Body of pancreas (tissue), 4 donors: ENCODE results near the gene ARFRP1. TPM values are rescaled to one million over a fixed set of nuclear protein-coding genes. Genes with fewer than 3 reads are reported as not detected.

Experiments
- ATAC-seq: fragments of 150-250 bp; one replicate; pipeline ENCODE4 v1.9.1; 2016
- DNase-seq, 4 donors: peaks; one replicate each; pipeline ENCODE4 v3.0.0-alpha.2; 2019
- H3K27ac ChIP-seq, 4 donors: fragments of 200-600 bp; sonication (generic); 1 replicate in 3 of 4; 2 replicates in 1 of 4; pipeline versions ENCODE4 v1.5.1 to v1.6.1; 2016 to 2019; ENCODE audit warnings: mild to moderate bottlenecking in 1 of 4, mixed read lengths in 1 of 4, moderate library complexity in 1 of 4
- H3K27me3 ChIP-seq, 2 donors: fragments of 200-600 bp; sonication (generic); one replicate each; pipeline ENCODE4 v1.6.0; 2016; ENCODE audit warnings: mild to moderate bottlenecking in 1 of 2
- H3K36me3 ChIP-seq, 2 donors: fragments of 200-600 bp; sonication (generic); replicated peaks in 1 of 2; 2 replicates each; pipeline ENCODE4 v1.5.1; 2016; ENCODE audit warnings: low read depth in 2 of 2; ENCODE audit not compliant: insufficient read depth in 1 of 2
- H3K4me1 ChIP-seq: fragments of 200-600 bp; sonication (generic); one replicate; pipeline ENCODE4 v1.6.0; 2016
- H3K4me3 ChIP-seq, 2 donors: fragments of 200-600 bp; sonication (generic); 1 replicate in 1 of 2; 2 replicates in 1 of 2; pipeline ENCODE4 v1.5.1; 2016 to 2019
- H3K9me3 ChIP-seq, 3 donors: fragments of 200-600 bp; sonication (generic); 1 replicate in 2 of 3; 2 replicates in 1 of 3; pipeline ENCODE4 v1.5.1; 2016
- CTCF ChIP-seq, 7 experiments: fragments of 450-650 bp in 4 of 7; fragments of 200-600 bp in 3 of 7; sonication (generic) in 3 of 7; IDR thresholded peaks; one replicate each; pipeline ENCODE4 v1.5.1; 2016 to 2019; ENCODE audit warnings: antibody characterized with exemption in 7 of 7
- POLR2A ChIP-seq, 3 donors: fragments of 450-650 bp; IDR thresholded peaks; one replicate each; pipeline ENCODE4 v1.6.1; 2016; ENCODE audit warnings: antibody characterized with exemption in 3 of 3, mild to moderate bottlenecking in 2 of 3
- WGBS, 2 donors: methylation state at CpG; one replicate each; pipeline ENCODE4 v1.1.5; 2017; 5-methylcytosine and 5-hydroxymethylcytosine counted together
- intact Hi-C: fragments of 100-400 bp; cut with DNase I; formaldehyde crosslinking; loops from one replicate; pipeline ENCODE4 v1.15.1; 2023
- total RNA-seq, 2 donors: library from RNA; depleted of rRNA; stranded (reverse); fragments of >200 nt; gene quantifications; one replicate each; pipeline ENCODE4 v1.1.0, GENCODE V29; 2016

ARFRP1 gene
- total RNA-seq, 2 donors from 2014 or later, result 22.6 to 23.4 TPM

GRCh38 chr20:63679799-63680305 lies 27.9 kb downstream of the ARFRP1 start:
- Histone ChIP-seq H3K27me3 (no peaks in the 10 kb centered on the region), H3K9me3 (no peaks in the 10 kb centered on the region), H3K4me3 (no peak overlapping the region), H3K27ac (no peak overlapping the region), H3K36me3 (peaks cover 0 to 2% of the 10 kb centered on the region in 2 donors), H3K4me1 (peaks cover 7% of the 10 kb centered on the region)
- 93% methylated on average over 15 to 19 of the region's 19 CpGs for WGBS, 2 donors
- ATAC-seq, result no peak
- DNase-seq, result no peak
- TF ChIP-seq CTCF (IDR thresholded peaks at IDR 0.05) (no peak), POLR2A (IDR thresholded peaks at IDR 0.05) (no peak)
- intact Hi-C loops, result no loop called here

DNA sequence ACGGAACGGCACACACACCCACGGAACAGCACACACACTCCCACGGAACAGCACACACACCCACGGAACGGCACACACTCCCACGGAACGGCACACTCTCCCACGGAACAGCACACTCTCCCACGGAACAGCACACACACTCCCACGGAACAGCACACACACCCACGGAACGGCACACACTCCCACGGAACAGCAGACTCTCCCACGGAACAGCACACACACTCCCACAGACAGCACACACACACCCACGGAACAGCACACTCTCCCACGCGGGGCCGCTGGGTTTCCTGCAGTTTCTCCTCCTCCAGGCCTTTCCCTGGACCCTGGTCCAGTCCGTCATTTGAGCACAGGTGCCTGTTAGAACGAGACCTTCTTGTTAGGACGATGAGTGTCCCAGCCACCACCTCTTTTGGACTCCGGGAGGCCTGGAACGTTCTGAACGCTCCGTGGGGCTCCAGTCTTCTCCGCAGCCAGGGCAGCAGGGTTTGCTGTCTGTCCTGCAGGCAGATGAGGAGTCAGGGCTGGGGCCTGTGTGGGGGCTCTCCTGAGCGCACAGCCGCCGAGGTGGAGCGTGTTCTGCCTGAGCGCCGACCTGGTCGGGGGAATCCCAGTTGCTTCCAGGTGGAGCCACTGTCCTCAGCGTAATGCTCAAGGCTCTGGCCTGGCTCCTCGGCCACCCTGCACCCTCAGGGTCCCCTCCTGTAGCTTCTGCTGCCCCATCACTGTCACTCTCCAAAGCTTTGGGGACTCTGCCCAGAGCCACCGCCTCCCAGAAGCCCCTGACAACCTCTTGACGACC lies 28.9 kb downstream of the ARFRP1 start:
- Histone ChIP-seq H3K4me1 (peaks cover 7% of the 10 kb centered on the region), H3K36me3 (peaks cover 0 to 7% of the 10 kb centered on the region in 2 donors), H3K4me3 (no peak overlapping the region), H3K27me3 (no peaks in the 10 kb centered on the region), H3K27ac (no peak overlapping the region), H3K9me3 (no peaks in the 10 kb centered on the region)
- WGBS, 2 donors, result 85 to 88% methylated on average over 33 to 38 of the region's 38 CpGs
- DNase-seq, result no peak
- no peak for TF ChIP-seq CTCF (IDR thresholded peaks at IDR 0.05)
- intact Hi-C loops, result no loop called here
- no peak for ATAC-seq

GRCh38 chr20:63678071-63678470 lies 29.7 kb downstream of the ARFRP1 start:
- intact Hi-C loops, result no loop called here
- WGBS, 2 donors, result 83 to 100% methylated on average over 2 to 13 of the region's 13 CpGs
- no peak for DNase-seq
- H3K36me3 ChIP-seq, result peaks cover 0 to 7% of the 10 kb centered on the region in 2 donors
- no peak overlapping the region for H3K4me3 ChIP-seq
- TF ChIP-seq POLR2A (IDR thresholded peaks at IDR 0.05) (no peak), CTCF (IDR thresholded peaks at IDR 0.05) (no peak)
- H3K27me3 ChIP-seq, result no peaks in the 10 kb centered on the region
- H3K27ac ChIP-seq, result no peak overlapping the region
- no peak for ATAC-seq
- no peaks in the 10 kb centered on the region for H3K9me3 ChIP-seq
- H3K4me1 ChIP-seq, result peaks cover 7% of the 10 kb centered on the region

GRCh38 chr20:63675681-63676368 lies 32.0 kb downstream of the ARFRP1 start:
- no peak overlapping the region for H3K27ac ChIP-seq
- no peak for ATAC-seq
- intact Hi-C loops, result no loop called here
- H3K4me3 ChIP-seq, result no peak overlapping the region
- no peaks in the 10 kb centered on the region for H3K9me3 ChIP-seq
- no peak for TF ChIP-seq CTCF (IDR thresholded peaks at IDR 0.05)
- no peak for TF ChIP-seq POLR2A (IDR thresholded peaks at IDR 0.05)
- no peaks in the 10 kb centered on the region for H3K4me1 ChIP-seq
- 90 to 91% methylated on average over 19 to 20 of the region's 20 CpGs for WGBS, 2 donors
- H3K36me3 ChIP-seq, result peaks cover 0 to 7% of the 10 kb centered on the region in 2 donors
- DNase-seq, result no peak
- no peaks in the 10 kb centered on the region for H3K27me3 ChIP-seq
